ENCODE results near the gene TBX4. TPM values are rescaled to one million over a fixed set of nuclear protein-coding genes. Genes with fewer than 3 reads are reported as not detected.

Gene TBX4
- total and polyA plus RNA-seq, 2 of the 13 experiments (the other 11 are each of a cell fraction or from before 2014, with no cell fraction given) = 0.11 to 1.1 TPM

DNA sequence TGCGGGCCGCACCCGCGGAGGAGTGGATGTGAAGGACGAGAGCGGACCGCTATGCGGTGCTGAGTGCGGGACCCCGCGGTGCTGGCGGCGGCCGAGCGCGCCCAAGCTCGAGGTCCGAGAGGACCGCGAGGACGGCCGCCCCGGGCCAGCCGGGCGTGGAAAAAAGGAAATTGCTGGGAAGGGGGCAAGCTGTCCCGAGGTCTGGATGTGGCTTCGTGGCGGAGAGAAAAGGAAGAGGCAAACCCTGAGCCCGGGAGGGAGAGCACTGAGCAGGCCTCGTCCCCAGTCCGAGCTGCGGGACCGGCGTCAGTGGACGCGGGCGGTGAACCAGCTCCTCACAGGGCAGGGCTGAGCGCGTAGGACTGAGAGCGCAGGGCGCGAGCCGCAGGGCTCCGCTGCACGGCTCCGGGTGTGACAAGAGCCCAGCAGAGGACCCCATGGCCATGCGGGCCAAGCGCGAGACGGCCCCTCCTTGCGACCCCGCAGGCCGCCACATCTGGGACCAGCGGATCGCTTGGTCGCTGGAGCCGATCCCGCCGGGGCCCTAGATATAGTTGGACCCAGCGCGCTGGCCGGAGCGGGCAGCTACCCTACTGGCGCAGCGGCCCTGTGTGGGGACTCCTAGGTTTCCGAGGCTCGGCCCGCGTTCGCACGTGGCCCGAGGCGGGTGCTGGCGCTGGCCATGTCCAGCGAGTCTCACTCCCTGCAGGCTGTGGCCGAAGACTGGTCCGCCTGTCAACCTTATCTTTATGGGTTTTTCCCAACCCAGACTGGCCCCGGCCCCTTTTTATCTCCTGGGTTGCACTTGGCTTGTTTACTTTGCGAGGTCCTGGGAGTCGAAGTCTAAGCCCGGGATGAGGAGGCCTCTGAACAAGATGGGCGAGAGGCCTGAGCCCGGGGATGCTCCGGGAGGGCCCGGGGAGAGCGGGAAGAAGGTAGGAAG, 2.4 kb downstream of the TBX4 start (continued):
- TF ChIP-seq, protein P1, sequence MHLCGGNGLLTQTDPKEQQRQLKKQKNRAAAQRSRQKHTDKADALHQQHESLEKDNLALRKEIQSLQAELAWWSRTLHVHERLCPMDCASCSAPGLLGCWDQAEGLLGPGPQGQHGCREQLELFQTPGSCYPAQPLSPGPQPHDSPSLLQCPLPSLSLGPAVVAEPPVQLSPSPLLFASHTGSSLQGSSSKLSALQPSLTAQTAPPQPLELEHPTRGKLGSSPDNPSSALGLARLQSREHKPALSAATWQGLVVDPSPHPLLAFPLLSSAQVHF (CRISPR knock-in tag; IDR thresholded peaks at IDR 0.05) = no peak
- TF ChIP-seq GZF1 (CRISPR knock-in tag; IDR thresholded peaks at IDR 0.05) (no peak), SIX4 (CRISPR knock-in tag; IDR thresholded peaks at IDR 0.05) (no peak), ZNF543 (CRISPR knock-in tag; IDR thresholded peaks at IDR 0.05) (peak; percentile 45; the same call in 1 of the 2 replicates), ZBTB7A (CRISPR knock-in tag; IDR thresholded peaks at IDR 0.05) (no peak), RARA (CRISPR knock-in tag; IDR thresholded peaks at IDR 0.05) (peak; percentile 87), ZNF354B (CRISPR knock-in tag; IDR thresholded peaks at IDR 0.05) (no peak), ZSCAN9 (CRISPR knock-in tag; IDR thresholded peaks at IDR 0.05; ENCODE audit: borderline replicate concordance) (peak; percentile 71; the same call in 1 of the 2 replicates), AGO2 (optimal IDR thresholded peaks at IDR 0.05; ENCODE audit: low read depth, low read length) (peak; percentile 77), SMAD3 (CRISPR knock-in tag; IDR thresholded peaks at IDR 0.05) (no peak; the same call in 1 of the 2 replicates), DMAP1 (CRISPR knock-in tag; IDR thresholded peaks at IDR 0.05) (no peak; the same call in 1 of the 2 replicates), ZNF724P (CRISPR knock-in tag; IDR thresholded peaks at IDR 0.05; ENCODE audit: borderline replicate concordance) (no peak)
- TF ChIP-seq, protein P2, sequence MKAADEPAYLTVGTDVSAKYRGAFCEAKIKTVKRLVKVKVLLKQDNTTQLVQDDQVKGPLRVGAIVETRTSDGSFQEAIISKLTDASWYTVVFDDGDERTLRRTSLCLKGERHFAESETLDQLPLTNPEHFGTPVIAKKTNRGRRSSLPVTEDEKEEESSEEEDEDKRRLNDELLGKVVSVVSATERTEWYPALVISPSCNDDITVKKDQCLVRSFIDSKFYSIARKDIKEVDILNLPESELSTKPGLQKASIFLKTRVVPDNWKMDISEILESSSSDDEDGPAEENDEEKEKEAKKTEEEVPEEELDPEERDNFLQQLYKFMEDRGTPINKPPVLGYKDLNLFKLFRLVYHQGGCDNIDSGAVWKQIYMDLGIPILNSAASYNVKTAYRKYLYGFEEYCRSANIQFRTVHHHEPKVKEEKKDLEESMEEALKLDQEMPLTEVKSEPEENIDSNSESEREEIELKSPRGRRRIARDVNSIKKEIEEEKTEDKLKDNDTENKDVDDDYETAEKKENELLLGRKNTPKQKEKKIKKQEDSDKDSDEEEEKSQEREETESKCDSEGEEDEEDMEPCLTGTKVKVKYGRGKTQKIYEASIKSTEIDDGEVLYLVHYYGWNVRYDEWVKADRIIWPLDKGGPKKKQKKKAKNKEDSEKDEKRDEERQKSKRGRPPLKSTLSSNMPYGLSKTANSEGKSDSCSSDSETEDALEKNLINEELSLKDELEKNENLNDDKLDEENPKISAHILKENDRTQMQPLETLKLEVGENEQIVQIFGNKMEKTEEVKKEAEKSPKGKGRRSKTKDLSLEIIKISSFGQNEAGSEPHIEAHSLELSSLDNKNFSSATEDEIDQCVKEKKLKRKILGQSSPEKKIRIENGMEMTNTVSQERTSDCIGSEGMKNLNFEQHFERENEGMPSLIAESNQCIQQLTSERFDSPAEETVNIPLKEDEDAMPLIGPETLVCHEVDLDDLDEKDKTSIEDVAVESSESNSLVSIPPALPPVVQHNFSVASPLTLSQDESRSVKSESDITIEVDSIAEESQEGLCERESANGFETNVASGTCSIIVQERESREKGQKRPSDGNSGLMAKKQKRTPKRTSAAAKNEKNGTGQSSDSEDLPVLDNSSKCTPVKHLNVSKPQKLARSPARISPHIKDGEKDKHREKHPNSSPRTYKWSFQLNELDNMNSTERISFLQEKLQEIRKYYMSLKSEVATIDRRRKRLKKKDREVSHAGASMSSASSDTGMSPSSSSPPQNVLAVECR (CRISPR knock-in tag; IDR thresholded peaks at IDR 0.05; ENCODE audit: borderline replicate concordance) = peak; percentile 57; the same call in 1 of the 2 replicates
- TF ChIP-seq, protein P3, sequence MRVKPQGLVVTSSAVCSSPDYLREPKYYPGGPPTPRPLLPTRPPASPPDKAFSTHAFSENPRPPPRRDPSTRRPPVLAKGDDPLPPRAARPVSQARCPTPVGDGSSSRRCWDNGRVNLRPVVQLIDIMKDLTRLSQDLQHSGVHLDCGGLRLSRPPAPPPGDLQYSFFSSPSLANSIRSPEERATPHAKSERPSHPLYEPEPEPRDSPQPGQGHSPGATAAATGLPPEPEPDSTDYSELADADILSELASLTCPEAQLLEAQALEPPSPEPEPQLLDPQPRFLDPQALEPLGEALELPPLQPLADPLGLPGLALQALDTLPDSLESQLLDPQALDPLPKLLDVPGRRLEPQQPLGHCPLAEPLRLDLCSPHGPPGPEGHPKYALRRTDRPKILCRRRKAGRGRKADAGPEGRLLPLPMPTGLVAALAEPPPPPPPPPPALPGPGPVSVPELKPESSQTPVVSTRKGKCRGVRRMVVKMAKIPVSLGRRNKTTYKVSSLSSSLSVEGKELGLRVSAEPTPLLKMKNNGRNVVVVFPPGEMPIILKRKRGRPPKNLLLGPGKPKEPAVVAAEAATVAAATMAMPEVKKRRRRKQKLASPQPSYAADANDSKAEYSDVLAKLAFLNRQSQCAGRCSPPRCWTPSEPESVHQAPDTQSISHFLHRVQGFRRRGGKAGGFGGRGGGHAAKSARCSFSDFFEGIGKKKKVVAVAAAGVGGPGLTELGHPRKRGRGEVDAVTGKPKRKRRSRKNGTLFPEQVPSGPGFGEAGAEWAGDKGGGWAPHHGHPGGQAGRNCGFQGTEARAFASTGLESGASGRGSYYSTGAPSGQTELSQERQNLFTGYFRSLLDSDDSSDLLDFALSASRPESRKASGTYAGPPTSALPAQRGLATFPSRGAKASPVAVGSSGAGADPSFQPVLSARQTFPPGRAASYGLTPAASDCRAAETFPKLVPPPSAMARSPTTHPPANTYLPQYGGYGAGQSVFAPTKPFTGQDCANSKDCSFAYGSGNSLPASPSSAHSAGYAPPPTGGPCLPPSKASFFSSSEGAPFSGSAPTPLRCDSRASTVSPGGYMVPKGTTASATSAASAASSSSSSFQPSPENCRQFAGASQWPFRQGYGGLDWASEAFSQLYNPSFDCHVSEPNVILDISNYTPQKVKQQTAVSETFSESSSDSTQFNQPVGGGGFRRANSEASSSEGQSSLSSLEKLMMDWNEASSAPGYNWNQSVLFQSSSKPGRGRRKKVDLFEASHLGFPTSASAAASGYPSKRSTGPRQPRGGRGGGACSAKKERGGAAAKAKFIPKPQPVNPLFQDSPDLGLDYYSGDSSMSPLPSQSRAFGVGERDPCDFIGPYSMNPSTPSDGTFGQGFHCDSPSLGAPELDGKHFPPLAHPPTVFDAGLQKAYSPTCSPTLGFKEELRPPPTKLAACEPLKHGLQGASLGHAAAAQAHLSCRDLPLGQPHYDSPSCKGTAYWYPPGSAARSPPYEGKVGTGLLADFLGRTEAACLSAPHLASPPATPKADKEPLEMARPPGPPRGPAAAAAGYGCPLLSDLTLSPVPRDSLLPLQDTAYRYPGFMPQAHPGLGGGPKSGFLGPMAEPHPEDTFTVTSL (CRISPR knock-in tag; IDR thresholded peaks at IDR 0.05; ENCODE audit: borderline replicate concordance) = no peak
- TF ChIP-seq, protein P4, sequence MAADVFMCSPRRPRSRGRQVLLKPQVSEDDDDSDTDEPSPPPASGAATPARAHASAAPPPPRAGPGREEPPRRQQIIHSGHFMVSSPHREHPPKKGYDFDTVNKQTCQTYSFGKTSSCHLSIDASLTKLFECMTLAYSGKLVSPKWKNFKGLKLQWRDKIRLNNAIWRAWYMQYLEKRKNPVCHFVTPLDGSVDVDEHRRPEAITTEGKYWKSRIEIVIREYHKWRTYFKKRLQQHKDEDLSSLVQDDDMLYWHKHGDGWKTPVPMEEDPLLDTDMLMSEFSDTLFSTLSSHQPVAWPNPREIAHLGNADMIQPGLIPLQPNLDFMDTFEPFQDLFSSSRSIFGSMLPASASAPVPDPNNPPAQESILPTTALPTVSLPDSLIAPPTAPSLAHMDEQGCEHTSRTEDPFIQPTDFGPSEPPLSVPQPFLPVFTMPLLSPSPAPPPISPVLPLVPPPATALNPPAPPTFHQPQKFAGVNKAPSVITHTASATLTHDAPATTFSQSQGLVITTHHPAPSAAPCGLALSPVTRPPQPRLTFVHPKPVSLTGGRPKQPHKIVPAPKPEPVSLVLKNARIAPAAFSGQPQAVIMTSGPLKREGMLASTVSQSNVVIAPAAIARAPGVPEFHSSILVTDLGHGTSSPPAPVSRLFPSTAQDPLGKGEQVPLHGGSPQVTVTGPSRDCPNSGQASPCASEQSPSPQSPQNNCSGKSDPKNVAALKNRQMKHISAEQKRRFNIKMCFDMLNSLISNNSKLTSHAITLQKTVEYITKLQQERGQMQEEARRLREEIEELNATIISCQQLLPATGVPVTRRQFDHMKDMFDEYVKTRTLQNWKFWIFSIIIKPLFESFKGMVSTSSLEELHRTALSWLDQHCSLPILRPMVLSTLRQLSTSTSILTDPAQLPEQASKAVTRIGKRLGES (CRISPR knock-in tag; IDR thresholded peaks at IDR 0.05; ENCODE audit: borderline replicate concordance) = 0 out of 2 replicates have a peak, but pooled peaks have one; percentile 29

Data from HepG2 (cell line).